HG03139 (cell line): Measurements from ENCODE around the gene MEGF9.

Experiments used
- ATAC-seq: cut with Tn5 transposase; IDR thresholded peaks from one replicate; pipeline ENCODE4 v1.9.1; 2021; ENCODE audit not compliant: unreplicated experiment

MEGF9 gene

DNA sequence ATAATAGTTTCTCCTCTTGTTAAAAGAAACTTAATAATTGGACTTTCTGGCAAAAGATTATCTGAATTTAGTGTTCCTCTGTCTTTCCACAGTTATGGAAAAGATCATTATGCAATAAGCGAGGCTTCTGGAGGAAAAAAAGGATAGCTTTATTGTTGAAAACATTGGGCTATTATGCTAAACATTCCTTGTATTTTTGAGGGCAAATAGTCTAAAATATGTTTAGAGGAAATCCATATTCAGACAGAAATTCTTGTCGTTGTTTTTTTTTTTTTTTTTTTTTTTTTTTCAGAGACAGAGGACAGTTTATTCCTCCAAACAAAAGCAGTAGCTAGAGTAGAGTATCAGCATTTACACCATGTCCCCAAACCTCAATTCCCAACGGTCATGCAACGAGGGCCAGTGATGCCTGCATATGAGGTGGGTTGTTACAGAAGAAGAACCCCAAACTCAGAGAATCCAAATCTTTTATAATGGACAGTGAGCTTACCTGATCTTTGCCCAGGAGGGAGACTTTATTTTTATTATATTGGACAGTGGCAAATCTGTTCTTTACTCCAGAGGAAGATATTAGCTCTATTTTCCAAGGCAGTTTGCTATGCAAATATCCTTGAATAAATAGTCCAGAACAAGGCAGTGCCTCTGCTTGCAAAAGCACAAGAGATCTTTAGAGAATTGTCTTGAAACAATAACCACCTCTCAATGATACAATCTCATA lies 85.9 kb downstream of the MEGF9 start:
- ATAC-seq, result no peak

DNA sequence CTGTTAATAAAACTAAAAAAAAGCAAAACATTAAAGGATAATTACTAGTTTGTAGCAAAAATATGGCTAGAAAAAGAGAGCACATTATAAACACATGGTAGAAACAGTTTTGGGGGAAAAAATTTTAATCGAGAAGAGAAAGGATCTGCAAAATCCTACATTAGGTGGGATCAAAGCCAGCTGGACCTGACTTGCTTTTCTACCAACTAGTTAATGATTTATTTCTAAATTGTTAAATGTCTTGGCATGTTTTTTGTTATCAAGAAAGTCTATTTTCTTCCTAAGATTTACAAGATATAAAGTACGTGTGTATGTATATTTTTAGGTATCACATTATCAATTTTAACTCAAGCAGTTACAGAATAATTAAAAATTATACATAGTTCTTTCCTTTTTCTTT lies 87.2 kb downstream of the MEGF9 start:
- no peak for ATAC-seq

DNA sequence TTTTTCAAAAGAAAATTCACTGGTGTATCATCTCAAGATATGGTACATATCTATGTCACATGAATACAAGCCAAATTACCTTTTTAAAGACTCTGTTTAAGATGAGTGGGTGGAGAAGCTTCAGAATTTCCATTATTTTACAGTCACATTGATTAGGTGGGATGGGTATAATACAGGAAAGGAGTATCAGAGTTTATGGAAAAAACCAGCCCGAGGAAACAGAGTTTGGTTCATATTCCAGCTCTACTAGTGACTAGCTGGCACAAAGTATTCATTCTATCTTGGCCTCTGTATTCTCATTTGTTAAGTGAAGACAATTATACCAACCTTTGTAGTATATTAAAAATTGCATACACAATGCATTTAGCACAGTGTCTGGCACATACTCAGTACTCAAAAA lies 87.8 kb downstream of the MEGF9 start:
- no peak for ATAC-seq

DNA sequence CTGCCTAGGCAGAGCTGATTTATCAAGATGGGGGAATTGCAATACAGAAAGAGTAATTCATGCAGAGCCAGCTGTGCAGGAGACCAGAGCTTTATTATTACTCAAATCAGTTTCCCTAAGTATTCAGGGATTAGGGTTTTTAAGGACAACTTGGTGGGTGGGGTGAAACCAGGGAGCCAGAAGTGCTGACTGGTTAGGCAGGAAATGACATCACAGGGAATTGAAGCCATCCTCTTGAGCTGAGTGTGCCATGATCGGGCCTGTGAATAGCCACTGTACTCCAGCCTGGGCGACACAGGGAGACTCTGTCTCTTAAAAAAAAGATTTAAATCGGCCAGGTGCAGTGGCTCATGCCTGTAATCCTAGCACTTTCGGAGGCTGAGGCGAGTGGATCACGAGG lies 89.0 kb downstream of the MEGF9 start:
- ATAC-seq, result no peak

DNA sequence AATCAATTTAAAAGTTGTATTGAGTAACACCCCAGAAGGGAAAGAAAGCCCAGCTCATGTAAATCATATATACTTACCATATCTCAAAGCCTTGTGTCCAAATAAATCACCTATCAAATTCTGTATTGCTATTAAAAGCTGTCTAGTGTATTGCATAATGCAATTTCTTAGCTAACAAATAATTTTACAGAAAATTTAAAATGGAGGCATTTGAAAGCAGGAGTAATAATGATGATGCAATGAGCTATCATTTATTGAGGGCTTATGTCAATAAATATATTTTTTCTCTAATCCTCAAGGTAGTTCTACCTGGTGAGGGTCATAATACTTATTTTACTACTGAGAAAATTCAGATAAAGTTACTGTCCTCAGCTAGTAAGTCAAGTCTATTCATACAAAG lies 91.5 kb downstream of the MEGF9 start:
- ATAC-seq, result no peak

DNA sequence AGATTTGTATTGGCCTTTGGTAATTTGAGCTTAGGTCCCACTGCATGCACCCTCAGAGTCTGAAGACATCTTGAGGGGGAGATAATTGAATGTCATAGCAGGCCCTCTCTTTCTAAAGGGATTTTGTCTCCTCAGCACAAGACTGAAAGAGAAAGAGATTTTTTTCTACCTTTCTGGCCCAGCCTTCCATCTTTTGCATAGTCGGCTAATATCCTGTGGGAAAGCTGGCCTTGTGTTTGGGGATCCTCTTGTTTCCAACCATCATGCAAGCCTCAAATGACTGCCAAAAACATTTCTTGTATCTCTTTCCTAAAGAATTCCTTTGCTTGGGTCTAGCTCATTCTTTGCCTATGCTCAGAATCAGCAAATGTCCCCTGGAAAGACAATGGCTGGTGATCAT lies 92.3 kb downstream of the MEGF9 start:
- no peak for ATAC-seq

DNA sequence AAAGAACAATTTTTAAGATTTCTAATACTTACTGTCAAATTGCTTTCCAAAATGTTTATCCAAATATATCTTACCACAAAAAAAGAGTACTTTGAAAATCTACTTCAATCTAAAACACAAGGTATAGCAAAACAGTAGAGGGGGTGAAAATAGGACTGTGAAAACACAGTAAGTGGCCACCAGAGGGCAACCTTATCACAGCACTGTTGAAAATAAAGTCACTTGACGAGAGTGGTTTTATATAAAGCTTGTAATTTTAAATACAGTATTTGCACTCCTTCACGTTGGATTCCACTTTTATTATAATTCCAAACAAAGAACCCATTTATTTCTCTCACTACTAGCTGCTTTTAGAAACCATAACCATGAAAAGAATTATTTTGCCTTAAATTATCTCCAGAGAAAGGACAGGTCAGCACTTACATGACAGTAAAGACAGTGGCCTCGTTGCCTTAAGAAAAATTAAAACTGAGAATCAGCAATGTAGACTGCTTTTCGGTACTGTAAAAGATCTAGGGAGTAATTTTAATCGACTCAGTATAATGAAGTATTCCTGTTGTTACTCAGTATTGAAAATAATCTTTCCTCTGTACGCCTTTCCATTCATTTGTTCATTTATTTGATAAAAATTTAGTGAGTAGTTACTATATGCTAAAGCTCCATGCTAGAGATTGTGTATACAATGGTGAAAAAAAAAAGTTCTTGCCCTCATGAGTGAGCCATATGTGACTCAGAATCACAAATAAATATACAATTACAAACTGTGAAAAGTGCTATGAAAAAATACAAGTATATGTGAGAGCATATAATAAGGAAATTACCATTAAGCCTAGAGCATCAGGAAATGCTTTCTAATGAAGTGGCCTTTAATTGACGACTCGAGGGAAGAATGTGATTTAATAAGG lies 94.3 kb downstream of the MEGF9 start:
- peak; percentile 73 for ATAC-seq

DNA sequence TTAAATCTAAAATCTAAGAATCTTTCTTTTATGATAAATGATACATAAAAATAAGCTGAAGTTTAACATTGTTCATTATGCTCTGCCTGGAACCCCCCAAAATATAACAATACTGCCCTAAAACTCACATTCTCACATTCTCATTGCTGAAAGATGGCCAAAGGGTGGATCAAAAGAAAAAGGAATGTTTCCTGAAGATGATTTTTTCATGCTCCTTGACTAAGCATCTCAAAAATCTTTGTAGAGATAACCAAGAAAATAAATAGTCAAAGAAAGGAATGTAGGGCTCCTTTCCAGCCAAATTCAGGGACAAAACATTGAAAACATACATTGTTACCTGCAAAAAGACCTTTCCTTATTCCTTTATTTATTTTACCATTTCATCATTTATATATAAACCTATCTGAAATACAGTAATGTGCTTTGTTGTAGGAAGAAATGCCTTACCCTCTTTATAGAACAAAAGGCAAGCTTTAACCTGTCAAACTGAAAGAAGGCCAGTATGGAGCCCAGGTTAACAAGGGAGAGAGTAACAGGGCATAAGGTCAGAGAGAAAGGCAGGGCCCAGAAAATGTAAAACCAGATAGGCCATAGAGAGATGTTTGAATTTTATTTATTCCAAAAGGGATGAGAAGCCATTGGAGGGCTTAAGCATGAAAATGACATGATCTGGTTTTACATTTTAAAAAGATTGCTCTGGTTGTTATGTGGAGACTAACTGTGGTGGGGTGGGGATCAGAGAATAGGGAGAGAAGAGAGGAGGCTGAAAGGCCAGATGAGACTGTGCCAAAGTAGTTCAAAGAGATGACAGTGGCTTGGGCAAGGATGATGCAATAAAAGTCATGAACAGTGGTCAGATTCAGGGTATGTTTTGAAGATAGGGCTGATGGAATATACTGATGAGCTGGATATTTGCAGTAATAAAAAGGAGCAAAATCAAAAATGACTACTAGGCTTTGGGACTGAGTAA lies 97.0 kb downstream of the MEGF9 start:
- no peak for ATAC-seq

DNA sequence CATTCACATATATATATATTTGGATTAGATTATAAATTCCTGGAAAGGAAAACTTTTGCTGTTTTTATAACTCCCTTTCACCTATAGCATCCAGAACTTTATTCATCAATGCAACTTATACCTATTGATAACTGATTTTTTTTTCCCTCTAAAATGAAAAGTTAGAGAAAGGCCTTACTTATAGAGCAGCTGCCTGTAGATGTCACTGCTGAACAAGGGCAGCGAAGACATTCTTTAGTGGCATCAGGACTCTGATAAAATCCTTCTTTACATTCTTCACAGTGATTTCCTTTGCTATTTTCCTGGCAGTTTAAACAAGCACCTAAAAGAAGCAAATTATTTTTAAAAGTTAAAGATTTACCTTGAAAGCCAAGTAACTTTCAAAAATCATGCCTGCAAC lies 102.1 kb downstream of the MEGF9 start:
- no peak for ATAC-seq

DNA sequence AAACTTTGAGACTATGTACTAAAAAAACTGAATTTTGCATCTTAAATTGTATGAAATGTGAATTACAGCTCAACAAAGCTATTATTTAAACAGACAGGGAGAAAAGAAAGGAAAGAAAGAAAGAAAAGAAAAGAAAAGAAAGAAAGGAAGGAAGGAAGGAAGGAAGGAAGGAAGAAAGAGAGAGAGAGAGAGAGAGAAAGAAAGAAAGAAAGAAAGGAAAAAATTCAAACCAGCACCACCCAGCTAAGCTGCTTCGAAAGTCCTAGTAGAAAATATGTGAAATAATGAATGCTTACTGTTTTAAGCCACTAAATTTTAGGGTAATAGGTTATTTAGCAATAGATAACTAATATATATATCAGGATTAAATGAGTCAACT lies 102.6 kb downstream of the MEGF9 start:
- ATAC-seq, result no peak

DNA sequence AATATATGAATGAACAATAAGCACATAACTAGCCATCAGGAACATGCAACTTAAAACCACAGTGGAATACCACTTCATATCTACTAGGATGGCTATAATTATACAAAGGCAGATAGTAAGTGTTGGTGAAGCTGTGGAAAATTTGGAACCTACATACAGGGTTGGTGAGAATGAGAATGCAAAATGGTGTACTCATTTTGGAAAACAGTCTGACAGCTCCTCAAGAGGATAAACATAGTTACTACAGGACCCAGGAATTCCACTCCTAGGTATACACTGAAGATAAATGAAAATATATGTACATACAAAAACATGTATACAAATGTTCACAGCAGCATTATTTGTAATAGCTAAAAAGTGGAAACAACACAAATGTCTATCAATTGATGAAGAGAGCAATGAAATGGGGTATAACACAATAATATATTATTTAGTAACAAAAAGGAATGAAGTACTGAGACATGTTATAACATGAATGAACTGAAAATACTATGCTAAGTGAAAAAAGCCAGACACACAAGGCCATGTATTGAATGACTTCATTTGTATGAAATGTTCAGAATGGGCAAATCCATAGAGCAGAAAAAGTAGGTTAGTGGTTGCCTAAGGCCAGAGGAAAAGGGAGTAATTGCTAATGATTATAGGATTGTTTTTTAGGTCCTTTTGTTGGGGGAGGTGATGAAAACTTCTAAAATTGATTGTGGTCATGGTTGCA lies 103.1 kb downstream of the MEGF9 start:
- no peak for ATAC-seq

DNA sequence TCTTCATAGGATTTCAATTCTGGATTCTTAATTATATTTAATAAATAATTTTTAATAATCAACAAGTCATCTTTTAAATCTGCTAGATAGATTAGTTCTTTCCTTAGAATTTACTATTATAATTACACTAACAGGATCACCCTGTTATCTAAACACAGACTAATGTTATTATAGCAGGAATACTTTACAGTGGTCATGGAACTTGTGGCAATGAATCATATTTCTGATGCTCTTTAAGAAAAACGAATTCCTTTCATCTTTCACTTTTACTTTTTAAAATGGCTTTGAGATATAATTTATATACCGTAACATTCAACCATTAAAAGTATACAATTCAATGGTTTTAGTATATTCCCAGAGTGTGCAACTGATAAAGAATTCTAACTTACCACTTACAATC lies 104.6 kb downstream of the MEGF9 start:
- ATAC-seq, result no peak

DNA sequence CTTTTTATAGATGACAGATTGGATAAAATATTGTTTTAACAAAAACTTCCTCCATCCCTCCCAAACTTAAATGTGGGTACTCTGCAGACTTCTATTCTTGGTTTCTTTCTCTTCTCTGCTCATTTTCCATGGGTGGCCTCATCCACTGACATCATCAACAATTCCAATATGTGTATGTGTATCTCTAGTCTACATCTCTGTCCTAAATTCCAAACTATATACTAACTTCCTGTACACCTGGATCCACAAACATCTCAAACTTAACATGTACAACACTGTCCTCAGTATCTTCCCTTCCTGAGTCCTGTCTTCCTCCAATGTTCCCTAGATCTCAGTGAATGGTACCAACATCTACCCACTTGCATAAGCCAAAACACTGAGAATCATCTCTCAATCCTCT lies 105.8 kb downstream of the MEGF9 start:
- no peak for ATAC-seq

DNA sequence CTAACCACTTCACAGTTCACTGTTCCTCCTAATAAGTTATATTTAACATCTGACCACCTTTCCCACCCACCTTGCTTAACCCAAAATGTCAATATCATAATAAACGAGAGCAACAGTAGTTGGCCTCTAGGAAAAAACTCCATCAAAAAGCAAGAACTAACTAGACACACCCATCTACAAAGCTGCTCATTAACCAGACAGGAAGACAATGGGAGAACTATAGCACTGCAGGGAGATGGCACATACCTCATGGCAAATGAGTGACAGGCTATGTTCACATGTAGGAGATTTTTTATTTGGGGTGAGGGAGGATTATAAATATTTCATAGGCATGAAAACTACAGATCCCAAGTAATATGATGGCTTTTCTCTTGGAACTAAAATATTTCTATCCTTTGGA lies 110.7 kb downstream of the MEGF9 start:
- ATAC-seq, result no peak

DNA sequence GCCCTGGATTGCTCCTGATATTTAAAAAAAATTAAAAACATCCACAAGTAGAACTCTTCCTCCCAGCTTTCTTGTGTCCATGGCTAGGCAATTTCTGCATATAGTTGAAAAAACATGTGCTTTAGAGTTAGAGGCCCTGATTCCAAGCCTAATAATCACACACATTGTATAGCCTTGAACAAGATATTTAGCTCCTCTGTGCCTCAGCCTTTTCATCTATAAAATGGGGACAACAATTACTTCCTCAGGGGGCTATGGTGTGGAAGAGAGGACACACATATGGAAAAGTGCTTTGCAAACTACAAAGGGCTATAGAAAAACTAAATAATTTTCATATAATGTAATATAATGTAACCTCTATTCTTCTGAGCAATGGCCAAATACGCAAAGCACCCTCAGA lies 111.3 kb downstream of the MEGF9 start:
- no peak for ATAC-seq

DNA sequence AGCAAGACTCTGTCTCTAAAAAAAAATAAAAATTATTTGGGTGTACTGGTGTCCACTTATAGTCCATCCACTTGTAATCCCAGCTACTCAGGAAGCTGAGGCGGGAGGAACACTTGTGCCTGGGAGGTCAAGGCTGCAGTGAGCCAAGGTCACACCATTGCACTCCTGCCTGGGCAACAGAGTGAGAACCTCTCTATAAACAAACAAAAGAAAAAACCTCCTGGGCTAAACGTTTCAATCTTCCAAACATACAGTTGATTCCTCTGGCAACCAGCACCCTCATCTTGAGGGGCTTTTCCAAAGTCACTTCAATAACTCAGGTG lies 120.4 kb downstream of the MEGF9 start:
- ATAC-seq, result no peak

DNA sequence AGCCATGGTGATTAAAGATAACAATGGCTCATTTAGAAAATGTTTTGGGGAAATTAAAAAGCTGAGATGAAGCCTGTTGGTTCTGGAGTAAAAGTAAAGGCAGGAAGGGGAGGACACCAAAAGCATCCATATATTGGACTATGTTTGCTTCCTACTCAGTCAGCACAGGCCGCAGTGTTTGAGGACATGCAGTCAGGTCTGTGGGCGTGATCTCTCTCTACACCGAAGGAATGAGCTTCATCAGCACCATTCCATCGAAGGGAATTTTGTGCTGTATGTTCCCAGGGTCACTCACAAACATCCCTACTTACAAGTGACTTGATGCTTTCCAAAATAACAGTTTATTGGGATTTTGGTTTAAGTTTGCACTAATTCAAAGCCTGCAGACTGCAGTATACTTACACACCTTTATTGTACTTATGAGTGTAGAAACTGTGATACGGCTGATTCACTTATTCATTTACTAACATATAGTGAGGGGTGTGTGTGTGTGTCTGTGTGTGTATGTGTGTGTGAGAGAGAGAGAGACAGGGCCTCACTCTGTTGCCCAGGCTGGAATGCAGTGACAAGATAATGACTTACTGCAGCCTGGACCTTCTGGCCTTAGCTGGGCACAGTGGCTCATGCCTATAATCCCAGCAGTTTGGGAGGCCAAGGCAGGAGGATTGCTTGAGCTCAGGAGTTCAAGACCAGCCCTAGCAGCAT lies 120.9 kb downstream of the MEGF9 start:
- no peak for ATAC-seq

DNA sequence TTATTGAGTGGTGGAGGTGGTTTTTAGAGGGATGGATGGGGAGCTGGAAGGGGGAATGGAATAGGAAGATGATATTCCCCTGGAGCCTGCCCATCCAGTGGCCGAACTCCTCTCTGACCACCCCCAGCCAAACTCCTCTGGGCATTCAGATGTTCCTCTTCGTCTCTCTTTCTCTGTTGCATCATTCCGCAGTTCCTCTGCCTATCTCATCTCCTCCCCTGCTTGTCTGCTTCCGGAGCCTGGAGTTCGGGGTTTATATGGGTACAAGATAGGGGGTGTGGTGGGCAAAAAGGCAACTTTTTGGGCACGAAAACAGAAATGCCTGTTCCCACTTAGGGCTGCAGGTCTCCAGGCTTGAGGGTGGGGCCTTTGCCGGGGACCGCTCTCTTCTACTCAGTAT lies 122.1 kb downstream of the MEGF9 start:
- ATAC-seq, result no peak

DNA sequence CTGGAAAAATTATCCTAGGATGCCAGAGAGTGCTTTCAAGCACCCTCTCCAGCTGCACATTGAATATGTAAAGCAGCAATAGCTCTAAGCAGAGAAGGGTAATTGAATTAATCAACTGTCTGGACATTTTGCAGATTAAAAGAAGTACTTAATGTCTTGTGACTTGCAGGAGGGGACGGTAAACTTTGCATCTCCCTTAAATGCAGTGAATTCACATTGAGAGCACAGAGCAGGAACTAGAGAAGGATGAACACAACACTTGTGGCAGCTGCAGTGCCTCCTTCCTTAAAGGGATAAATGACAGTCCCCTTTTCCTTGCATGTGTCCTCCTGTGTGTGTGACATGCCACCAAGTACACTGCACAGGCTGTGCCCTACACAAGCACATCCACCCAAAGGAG lies 126.9 kb downstream of the MEGF9 start:
- no peak for ATAC-seq

DNA sequence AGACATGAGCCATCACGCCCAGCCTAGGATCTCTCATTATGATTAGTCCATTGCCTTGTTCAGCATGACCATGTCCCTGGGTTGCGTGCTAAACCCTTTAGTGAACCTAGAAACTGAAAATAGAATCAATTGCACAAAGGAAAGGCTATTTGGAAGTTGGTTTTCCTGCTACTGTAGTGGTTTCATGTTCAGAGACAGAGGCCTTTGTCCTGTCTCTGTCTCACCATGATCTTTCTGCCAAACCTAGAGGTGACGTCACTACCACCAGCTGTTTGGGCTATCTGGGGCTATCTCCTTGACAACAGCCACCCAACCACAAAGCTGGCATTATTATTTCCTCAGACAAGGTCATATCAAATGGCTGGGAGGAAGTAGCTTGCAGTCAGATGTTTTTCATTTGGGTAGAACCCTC lies 130.3 kb downstream of the MEGF9 start:
- no peak for ATAC-seq
